GM21390 (cell line): ENCODE data around the gene LDLRAD3.

Experiments
- ATAC-seq: cut with Tn5 transposase; IDR thresholded peaks from one replicate; pipeline ENCODE4 v1.9.1; 2021; ENCODE audit not compliant: unreplicated experiment

Gene LDLRAD3

GRCh38 chr11:35954205-35954604, 10.3 kb downstream of the LDLRAD3 start:
- ATAC-seq: no peak

GRCh38 chr11:35955636-35956035, 11.8 kb downstream of the LDLRAD3 start:
- ATAC-seq: no peak

GRCh38 chr11:35962369-35963138, 18.7 kb downstream of the LDLRAD3 start:
- ATAC-seq: no peak

GRCh38 chr11:35963911-35964310, 20.0 kb downstream of the LDLRAD3 start:
- ATAC-seq: no peak

- ATAC-seq: no peak
Observed at GRCh38 chr11:35964841-35965240, 21.0 kb downstream of the LDLRAD3 start.

- no peak for ATAC-seq
Observed at GRCh38 chr11:35967042-35967441, 23.2 kb downstream of the LDLRAD3 start.

- ATAC-seq: no peak
Observed at GRCh38 chr11:35968386-35969088, 24.7 kb downstream of the LDLRAD3 start.

- ATAC-seq: no peak
Observed at GRCh38 chr11:35969089-35970042, 25.5 kb downstream of the LDLRAD3 start.

GRCh38 chr11:35970445-35970844, 26.6 kb downstream of the LDLRAD3 start:
- no peak for ATAC-seq

GRCh38 chr11:35971841-35972422, 28.1 kb downstream of the LDLRAD3 start:
- no peak for ATAC-seq

- no peak for ATAC-seq
Observed at GRCh38 chr11:35974882-35975589, 31.2 kb downstream of the LDLRAD3 start.

- no peak for ATAC-seq
Observed at GRCh38 chr11:35976434-35976833, 32.6 kb downstream of the LDLRAD3 start.

- no peak for ATAC-seq
Observed at GRCh38 chr11:35978183-35978582, 34.3 kb downstream of the LDLRAD3 start.

- ATAC-seq: no peak
Observed at GRCh38 chr11:35978891-35979290, 35.0 kb downstream of the LDLRAD3 start.

- no peak for ATAC-seq
Observed at GRCh38 chr11:35980686-35981390, 37.0 kb downstream of the LDLRAD3 start.

GRCh38 chr11:35981581-35981980, 37.7 kb downstream of the LDLRAD3 start:
- no peak for ATAC-seq

GRCh38 chr11:35982061-35982460, 38.2 kb downstream of the LDLRAD3 start:
- ATAC-seq: no peak

- ATAC-seq: no peak
Observed at GRCh38 chr11:35983981-35984380, 40.1 kb downstream of the LDLRAD3 start.

- no peak for ATAC-seq
Observed at GRCh38 chr11:35986947-35987346, 43.1 kb downstream of the LDLRAD3 start.

- no peak for ATAC-seq
Observed at GRCh38 chr11:35990170-35990569, 46.3 kb downstream of the LDLRAD3 start.
